Measurements from ENCODE around the gene FAM90A26. TPM values are rescaled to one million over a fixed set of nuclear protein-coding genes. Genes with fewer than 3 reads are reported as not detected.
"Not testable (repeated sequence)": the region's sequence is repeated elsewhere in the genome, so short reads cannot be mapped to it uniquely, and the experiment has no call there.

Gene FAM90A26
- total and polyA plus RNA-seq, 2 experiments from 2014 or later: not detected

- H2AFZ ChIP-seq: not testable (repeated sequence)
- WGBS (ENCODE audit: low lambda C conversion rate, missing lambda C conversion rate): 95% methylated on average over 10 of the region's 11 CpGs
These were observed 29.2 kb upstream of the FAM90A26 start for GRCh38 chr4:9141050-9141449.

GRCh38 chr4:9142786-9143185 is 27.4 kb upstream of the FAM90A26 start:
- not testable (repeated sequence) for H4K20me1 ChIP-seq (ENCODE audit: insufficient read depth, poor library complexity, severe bottlenecking); H3K79me2 ChIP-seq; H3K27ac ChIP-seq; H2AFZ ChIP-seq; H3K4me2 ChIP-seq; H3K9me2 ChIP-seq (replicated peaks; ENCODE audit: insufficient read depth); H3K9me3 ChIP-seq (ENCODE audit: low read depth); H3K4me1 ChIP-seq (ENCODE audit: insufficient read depth); DNase-seq (ENCODE audit: low spot score); H3K36me3 ChIP-seq (replicated peaks; ENCODE audit: insufficient read depth, low read depth); H3K27me3 ChIP-seq; H3K4me3 ChIP-seq
- WGBS (ENCODE audit: low lambda C conversion rate, missing lambda C conversion rate): 92% methylated on average over 6 of the region's 6 CpGs

More at GRCh38 chr4:9141050-9141449, 29.2 kb upstream of the FAM90A26 start:
- H3K79me2 ChIP-seq; H3K27ac ChIP-seq; H3K36me3 ChIP-seq (replicated peaks; ENCODE audit: insufficient read depth, low read depth); DNase-seq (ENCODE audit: low spot score); H3K4me3 ChIP-seq; H3K4me2 ChIP-seq; H4K20me1 ChIP-seq (ENCODE audit: insufficient read depth, poor library complexity, severe bottlenecking); H3K4me1 ChIP-seq (ENCODE audit: insufficient read depth); H3K9me3 ChIP-seq (ENCODE audit: low read depth); H3K9me2 ChIP-seq (replicated peaks; ENCODE audit: insufficient read depth); H3K27me3 ChIP-seq: not testable (repeated sequence)

GRCh38 chr4:9143421-9144080 is 26.7 kb upstream of the FAM90A26 start:
- Histone ChIP-seq H3K27ac (no peak overlapping the region), H2AFZ (no peak overlapping the region), H4K20me1 (ENCODE audit: insufficient read depth, poor library complexity, severe bottlenecking) (no peaks in the 10 kb centered on the region), H3K9me3 (ENCODE audit: low read depth) (no peaks in the 10 kb centered on the region), H3K4me3 (no peak overlapping the region), H3K79me2 (no peaks in the 10 kb centered on the region), H3K27me3 (no peaks in the 10 kb centered on the region), H3K4me2 (no peak overlapping the region), H3K36me3 (replicated peaks; ENCODE audit: insufficient read depth, low read depth) (no peaks in the 10 kb centered on the region), H3K9me2 (replicated peaks; ENCODE audit: insufficient read depth) (no peaks in the 10 kb centered on the region), H3K4me1 (ENCODE audit: insufficient read depth) (no peaks in the 10 kb centered on the region)
- no peak for DNase-seq (ENCODE audit: low spot score)
- WGBS (ENCODE audit: low lambda C conversion rate, missing lambda C conversion rate): 94% methylated on average over 27 of the region's 27 CpGs
- TF ChIP-seq EZH2phosphoT487 (IDR thresholded peaks at IDR 0.05; ENCODE audit: low read depth, severe bottlenecking, unreplicated experiment) (no peak), CTCF (IDR thresholded peaks at IDR 0.05; ENCODE audit: poor library complexity) (no peak), EZH2 (IDR thresholded peaks at IDR 0.05; ENCODE audit: borderline replicate concordance) (no peak)

- no peak for DNase-seq (ENCODE audit: low spot score)
- no peak for TF ChIP-seq EZH2phosphoT487 (IDR thresholded peaks at IDR 0.05; ENCODE audit: low read depth, severe bottlenecking, unreplicated experiment)
- TF ChIP-seq CTCF (IDR thresholded peaks at IDR 0.05; ENCODE audit: poor library complexity): no peak
- no peak for TF ChIP-seq EZH2 (IDR thresholded peaks at IDR 0.05; ENCODE audit: borderline replicate concordance)
- 68% methylated on average over 9 of the region's 9 CpGs for WGBS (ENCODE audit: low lambda C conversion rate, missing lambda C conversion rate)
- Histone ChIP-seq H3K4me2 (no peak overlapping the region), H3K27ac (no peak overlapping the region), H3K4me1 (ENCODE audit: insufficient read depth) (no peaks in the 10 kb centered on the region), H4K20me1 (ENCODE audit: insufficient read depth, poor library complexity, severe bottlenecking) (no peaks in the 10 kb centered on the region), H3K79me2 (no peaks in the 10 kb centered on the region), H3K9me2 (replicated peaks; ENCODE audit: insufficient read depth) (no peaks in the 10 kb centered on the region), H3K4me3 (no peak overlapping the region), H2AFZ (no peak overlapping the region), H3K27me3 (no peaks in the 10 kb centered on the region), H3K36me3 (replicated peaks; ENCODE audit: insufficient read depth, low read depth) (no peaks in the 10 kb centered on the region), H3K9me3 (ENCODE audit: low read depth) (no peaks in the 10 kb centered on the region)
These were observed 23.2 kb upstream of the FAM90A26 start for GRCh38 chr4:9146967-9147366.

GRCh38 chr4:9147368-9147767 is 22.8 kb upstream of the FAM90A26 start:
- 85% methylated on average over 3 of the region's 4 CpGs for WGBS (ENCODE audit: low lambda C conversion rate, missing lambda C conversion rate)
- H4K20me1 ChIP-seq (ENCODE audit: insufficient read depth, poor library complexity, severe bottlenecking); H3K9me3 ChIP-seq (ENCODE audit: low read depth); H3K9me2 ChIP-seq (replicated peaks; ENCODE audit: insufficient read depth); H3K4me2 ChIP-seq; H3K36me3 ChIP-seq (replicated peaks; ENCODE audit: insufficient read depth, low read depth); H2AFZ ChIP-seq; H3K4me3 ChIP-seq; H3K79me2 ChIP-seq; H3K27ac ChIP-seq; H3K27me3 ChIP-seq; H3K4me1 ChIP-seq (ENCODE audit: insufficient read depth); DNase-seq (ENCODE audit: low spot score): not testable (repeated sequence)

GRCh38 chr4:9148611-9149409 is 21.4 kb upstream of the FAM90A26 start:
- not testable (repeated sequence) for H3K27me3 ChIP-seq; H3K4me3 ChIP-seq; H3K4me1 ChIP-seq (ENCODE audit: insufficient read depth); H3K9me3 ChIP-seq (ENCODE audit: low read depth); H3K27ac ChIP-seq; H4K20me1 ChIP-seq (ENCODE audit: insufficient read depth, poor library complexity, severe bottlenecking); H2AFZ ChIP-seq; H3K79me2 ChIP-seq; H3K4me2 ChIP-seq; H3K36me3 ChIP-seq (replicated peaks; ENCODE audit: insufficient read depth, low read depth); H3K9me2 ChIP-seq (replicated peaks; ENCODE audit: insufficient read depth); DNase-seq (ENCODE audit: low spot score)
- WGBS (ENCODE audit: low lambda C conversion rate, missing lambda C conversion rate): 84% methylated on average over 7 of the region's 7 CpGs

- not testable (repeated sequence) for H3K9me3 ChIP-seq (ENCODE audit: low read depth); H3K36me3 ChIP-seq (replicated peaks; ENCODE audit: insufficient read depth, low read depth); H3K27me3 ChIP-seq; DNase-seq (ENCODE audit: low spot score); H3K9me2 ChIP-seq (replicated peaks; ENCODE audit: insufficient read depth); H3K4me1 ChIP-seq (ENCODE audit: insufficient read depth); H3K79me2 ChIP-seq; H4K20me1 ChIP-seq (ENCODE audit: insufficient read depth, poor library complexity, severe bottlenecking)
- 32% methylated on average over 12 of the region's 12 CpGs for whole genome bisulfite sequencing (ENCODE audit: low lambda C conversion rate, missing lambda C conversion rate)
- peak overlapping the region; percentile 71 for H2AFZ ChIP-seq
- H3K4me3 ChIP-seq: peak overlapping the region; percentile 39
- peak overlapping the region; percentile 74 for H3K4me2 ChIP-seq
- peak overlapping the region; percentile 92 for H3K27ac ChIP-seq
These were observed 18.4 kb upstream of the FAM90A26 start for GRCh38 chr4:9151809-9152179.

All from hepatocyte (in vitro differentiated cells).